Astrocyte (in vitro differentiated cells and primary cell): ENCODE results near the gene MTMR12.
"Not testable (repeated sequence)": the region's sequence is repeated elsewhere in the genome, so short reads cannot be mapped to it uniquely, and the experiment has no call there.

ENCODE experiments used
- EZH2 ChIP-seq: IDR thresholded peaks from 2 replicates; pipeline ENCODE4 v1.6.1; 2012; ENCODE audit warnings: mild to moderate bottlenecking, low read length, inconsistent platforms; ENCODE audit not compliant: insufficient read depth
- TF ChIP-seq, protein P1 (sequence below): IDR thresholded peaks from 2 replicates; pipeline ENCODE4 v1.5.1; 2011; ENCODE audit warnings: low read depth, mild to moderate bottlenecking, inconsistent platforms, low read length, moderate library complexity; ENCODE audit not compliant: insufficient read depth

DNA sequence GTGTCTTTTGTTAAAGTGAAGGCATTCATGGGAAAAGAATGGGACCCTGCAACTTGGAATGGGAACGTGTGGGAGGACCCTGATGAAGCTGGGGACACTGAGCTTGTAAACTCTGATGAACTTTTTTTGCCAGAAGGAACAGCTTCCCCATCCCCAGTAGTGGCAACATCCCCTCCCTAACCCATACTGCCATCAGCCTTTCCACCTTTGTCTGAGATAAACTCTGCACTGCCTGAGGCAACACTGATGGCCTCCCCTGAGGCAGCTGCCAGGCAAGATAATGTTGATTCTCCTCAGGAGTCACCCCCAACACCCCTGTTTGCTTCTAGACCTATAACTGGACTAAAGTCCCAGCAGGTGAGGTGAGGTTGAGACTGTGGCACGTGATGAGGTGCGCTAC is 24.6 kb downstream of the MTMR12 start:
- TF ChIP-seq, protein P1, sequence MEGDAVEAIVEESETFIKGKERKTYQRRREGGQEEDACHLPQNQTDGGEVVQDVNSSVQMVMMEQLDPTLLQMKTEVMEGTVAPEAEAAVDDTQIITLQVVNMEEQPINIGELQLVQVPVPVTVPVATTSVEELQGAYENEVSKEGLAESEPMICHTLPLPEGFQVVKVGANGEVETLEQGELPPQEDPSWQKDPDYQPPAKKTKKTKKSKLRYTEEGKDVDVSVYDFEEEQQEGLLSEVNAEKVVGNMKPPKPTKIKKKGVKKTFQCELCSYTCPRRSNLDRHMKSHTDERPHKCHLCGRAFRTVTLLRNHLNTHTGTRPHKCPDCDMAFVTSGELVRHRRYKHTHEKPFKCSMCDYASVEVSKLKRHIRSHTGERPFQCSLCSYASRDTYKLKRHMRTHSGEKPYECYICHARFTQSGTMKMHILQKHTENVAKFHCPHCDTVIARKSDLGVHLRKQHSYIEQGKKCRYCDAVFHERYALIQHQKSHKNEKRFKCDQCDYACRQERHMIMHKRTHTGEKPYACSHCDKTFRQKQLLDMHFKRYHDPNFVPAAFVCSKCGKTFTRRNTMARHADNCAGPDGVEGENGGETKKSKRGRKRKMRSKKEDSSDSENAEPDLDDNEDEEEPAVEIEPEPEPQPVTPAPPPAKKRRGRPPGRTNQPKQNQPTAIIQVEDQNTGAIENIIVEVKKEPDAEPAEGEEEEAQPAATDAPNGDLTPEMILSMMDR, result not testable (repeated sequence)
- not testable (repeated sequence) for TF ChIP-seq EZH2
